Globus pallidus (tissue), 1 donor: ENCODE data around the gene SOX21.

ENCODE experiments used
- DNase-seq: peaks from one replicate; pipeline ENCODE4 v3.0.0-alpha.2; 2015; ENCODE audit warnings: low spot score

SOX21 gene

GRCh38 chr13:94679614-94680013 is 32.7 kb downstream of the SOX21 start:
- no peak for DNase-seq

DNA sequence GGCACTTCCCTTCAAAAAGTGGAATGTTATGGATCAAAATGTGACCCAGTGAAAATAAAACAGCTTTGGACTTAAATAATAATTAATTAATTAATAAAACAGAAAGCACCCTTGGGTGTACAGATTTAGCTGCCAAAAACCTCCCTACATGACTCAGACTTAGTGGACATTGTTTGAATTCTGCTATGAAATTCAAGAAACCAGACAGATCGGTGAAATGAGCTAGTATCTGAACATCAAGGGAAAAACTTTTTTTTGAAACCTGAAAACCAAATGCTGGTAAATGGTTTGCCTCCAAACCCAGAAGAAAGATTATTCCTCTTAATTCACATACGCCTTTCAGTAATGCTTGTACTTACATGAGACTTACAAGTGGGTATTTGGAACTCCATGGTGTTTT is 33.5 kb downstream of the SOX21 start:
- DNase-seq: no peak

DNA sequence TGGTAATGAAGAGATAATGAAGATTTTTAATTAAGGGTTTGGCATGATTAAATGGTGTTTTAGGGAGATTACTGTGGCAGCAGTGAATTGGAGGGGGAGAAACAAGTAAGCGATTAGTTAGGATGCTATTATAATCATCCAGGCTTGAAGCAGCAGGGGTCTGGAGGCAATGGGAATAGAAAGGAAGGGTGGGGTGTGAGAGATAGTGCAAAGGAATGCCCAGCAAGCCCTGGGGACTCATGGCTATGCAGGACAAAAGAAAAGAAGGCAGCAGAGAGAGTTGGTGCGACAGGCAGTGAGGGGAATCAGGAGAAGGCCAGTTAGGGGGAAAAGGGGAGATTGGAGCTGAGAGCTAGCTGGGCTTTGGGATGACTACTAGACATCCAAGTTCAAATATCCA is 34.5 kb downstream of the SOX21 start:
- DNase-seq: no peak

- DNase-seq: peak; percentile 46
These were observed 37.6 kb downstream of the SOX21 start for GRCh38 chr13:94674609-94675348.

GRCh38 chr13:94673851-94674250 is 38.5 kb downstream of the SOX21 start:
- no peak for DNase-seq

- no peak for DNase-seq
These were observed 39.9 kb downstream of the SOX21 start for GRCh38 chr13:94672400-94672799.

GRCh38 chr13:94667190-94667589 is 45.2 kb downstream of the SOX21 start:
- no peak for DNase-seq

- no peak for DNase-seq
These were observed 46.3 kb downstream of the SOX21 start for GRCh38 chr13:94666065-94666464.

DNA sequence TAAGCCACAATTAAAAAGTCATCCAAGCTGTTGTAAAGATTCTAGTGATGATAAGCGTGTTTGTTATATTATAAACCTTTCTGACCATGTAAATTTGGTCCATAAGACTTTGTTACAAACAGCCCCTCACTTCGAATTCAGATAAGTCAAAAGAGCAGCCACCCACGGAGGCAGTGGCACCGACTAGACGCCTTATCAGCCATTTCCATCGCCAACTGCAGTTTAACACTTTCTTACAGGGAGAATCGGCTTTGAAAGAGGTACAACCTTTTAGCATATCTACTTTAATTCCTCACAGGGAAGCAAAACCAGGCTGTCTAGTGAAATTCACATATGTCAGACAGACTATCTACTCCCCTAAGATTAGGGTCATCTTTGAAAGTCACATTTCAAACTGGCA is 47.5 kb downstream of the SOX21 start:
- no peak for DNase-seq

DNA sequence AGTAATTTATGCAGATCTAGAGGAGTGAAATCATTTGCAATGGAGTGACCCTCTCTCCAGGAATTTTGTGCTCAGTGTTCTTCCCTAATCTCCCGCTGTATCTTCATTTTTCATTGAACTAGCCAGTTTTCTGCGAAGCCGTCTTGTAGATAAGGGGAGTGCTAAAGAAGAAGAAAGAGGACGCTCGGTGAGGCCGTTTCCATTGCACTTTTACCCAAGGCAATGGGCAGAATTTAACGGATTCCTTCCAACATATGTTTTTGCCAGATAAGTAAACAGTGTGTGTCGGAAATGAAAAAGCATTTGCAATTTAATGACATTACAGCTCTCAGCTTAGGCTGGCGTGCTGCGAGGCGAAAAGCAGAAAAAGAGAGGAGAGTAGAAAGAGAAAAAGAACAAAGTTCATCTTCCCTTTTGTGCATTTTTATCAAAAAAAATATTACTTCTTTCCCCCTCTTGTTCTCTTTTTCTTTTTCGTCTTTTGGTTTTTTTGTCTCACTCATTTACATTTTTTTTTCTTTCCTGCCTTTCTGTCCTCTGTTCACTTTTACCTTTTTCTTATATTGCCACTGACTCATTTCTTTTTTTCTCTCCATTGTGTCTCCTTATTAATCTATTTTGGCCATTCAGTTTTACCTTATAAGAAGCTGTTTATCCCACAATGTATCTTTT is 49.9 kb downstream of the SOX21 start:
- no peak for DNase-seq

DNA sequence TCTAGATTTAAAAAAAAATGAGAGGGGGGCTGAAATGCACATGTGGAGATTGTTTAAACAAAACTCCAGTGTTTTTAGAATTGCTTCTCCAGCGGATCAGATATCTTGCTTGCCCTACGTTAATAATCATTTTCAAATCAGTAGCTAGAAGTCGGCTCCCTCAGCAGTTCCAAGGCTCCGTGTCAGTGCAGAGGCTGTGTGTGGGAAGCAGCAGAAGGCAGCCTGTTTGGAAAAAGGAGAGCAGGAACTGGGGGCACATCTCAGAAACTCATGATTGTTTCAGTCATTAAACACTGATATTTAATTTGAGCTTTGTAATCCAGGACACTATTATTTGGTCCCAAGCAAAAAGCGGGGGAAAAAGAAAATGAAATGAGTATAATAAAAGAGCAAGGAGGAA is 50.9 kb downstream of the SOX21 start:
- no peak for DNase-seq

DNA sequence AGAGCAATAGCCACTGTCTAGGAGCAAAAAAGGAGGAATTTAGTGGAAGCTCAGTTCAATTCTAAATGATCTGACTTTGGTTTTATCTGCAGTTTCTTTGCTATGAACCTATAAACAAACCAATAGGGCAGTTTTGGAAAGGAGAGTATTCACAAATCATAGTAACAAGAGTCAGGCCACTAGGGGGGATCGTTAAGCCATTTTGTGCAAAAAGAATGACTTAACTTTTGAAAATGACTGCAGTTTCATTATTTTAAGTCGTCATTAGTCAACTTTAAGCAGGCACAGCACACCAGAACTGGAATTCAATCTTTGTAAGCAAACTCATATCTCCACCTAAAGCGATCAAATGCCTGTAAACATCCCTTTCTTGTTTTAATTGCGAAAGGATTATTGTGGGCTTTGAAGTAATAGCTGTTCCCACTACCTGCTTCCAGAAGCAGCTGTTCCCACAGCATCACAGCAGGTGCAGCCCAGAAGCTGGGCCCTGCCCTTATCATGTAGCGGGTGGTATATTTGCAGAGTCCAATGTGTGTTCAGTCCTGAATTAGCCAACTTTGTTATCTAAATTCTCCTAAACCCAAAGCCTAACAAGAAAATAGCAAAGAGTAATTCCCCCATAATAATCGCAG is 51.5 kb downstream of the SOX21 start:
- DNase-seq: peak; percentile 43
